ENCODE data around the gene ENOX1. TPM values are rescaled to one million over a fixed set of nuclear protein-coding genes. Genes with fewer than 3 reads are reported as not detected.

ENOX1 gene
- total and polyA plus RNA-seq, 2 donors (not counting 3 experiments of a cell fraction or from before 2014, with no cell fraction given) = 0.17 to 0.97 TPM

DNA sequence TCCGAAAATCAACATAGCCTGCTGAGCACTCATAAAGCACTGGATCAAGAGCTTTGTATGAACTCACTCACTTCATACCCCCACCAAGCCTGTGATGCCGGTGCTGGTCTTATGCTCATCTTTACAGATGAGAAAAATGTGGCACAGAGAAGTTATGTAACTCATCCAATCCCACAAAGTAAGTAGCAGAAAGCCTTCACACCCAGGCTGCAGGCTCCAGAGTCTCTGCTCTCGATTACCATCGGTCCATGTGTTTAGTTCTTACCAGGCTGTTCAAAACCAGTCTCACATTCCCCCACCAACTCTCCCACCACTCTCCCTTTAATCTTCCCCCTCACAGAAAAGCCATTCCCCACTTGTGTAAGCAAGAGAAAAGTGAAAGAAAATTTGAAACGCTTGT, 487.4 kb downstream of the ENOX1 start:
- dilution Hi-C loops (cut with MboI; ENCODE audit: extremely low pct_ligation_motif_present, low sequenced_read_pairs) = no loop called here
- Histone ChIP-seq H3K36me3 (ENCODE audit: control insufficient read depth in 2 of 2, extremely low read depth in 1 of 2, insufficient read depth in 2 of 2, low read length in 2 of 2) (no peaks in the 10 kb centered on the region), H3K4me3 (replicated peaks in 1 of 3; ENCODE audit: insufficient read depth in 1 of 3, low read depth in 1 of 3, low read length in 3 of 3) (no peak overlapping the region), H3K4me1 (ENCODE audit: control insufficient read depth, extremely low read depth, insufficient read depth, low read length) (peaks cover 40% of the 10 kb centered on the region), H2AFZ (ENCODE audit: low read depth, low read length) (no peak overlapping the region), H3K27ac (ENCODE audit: insufficient read depth, low read depth, low read length) (no peak overlapping the region), H3K9me1 (replicated peaks; ENCODE audit: control insufficient read depth, extremely low read depth, insufficient read depth, low read length) (no peaks in the 10 kb centered on the region), H3K27me3 (ENCODE audit: control insufficient read depth in 2 of 2, insufficient read depth in 2 of 2, low read length in 2 of 2) (no peaks in the 10 kb centered on the region), H3K4me2 (ENCODE audit: insufficient read depth, low read length) (peak overlapping the region; percentile 13), H3K79me2 (ENCODE audit: control insufficient read depth, insufficient read depth, low read length) (no peaks in the 10 kb centered on the region), H3K9me3 (replicated peaks; ENCODE audit: control insufficient read depth, insufficient read depth, low read length) (no peaks in the 10 kb centered on the region), H4K20me1 (replicated peaks; ENCODE audit: control insufficient read depth, extremely low read depth, insufficient read depth, low read length) (no peaks in the 10 kb centered on the region), H3K9ac (replicated peaks; ENCODE audit: extremely low read depth, insufficient read depth, low read length) (no peak overlapping the region)
- POLR2A ChIA-PET = no interaction called here
- BruUV-seq (replicated peaks) = no TSS peak
- TF ChIP-seq EZH2 (IDR thresholded peaks at IDR 0.05; ENCODE audit: borderline replicate concordance, low read depth, low read length, severe bottlenecking) = no peak
- TF ChIP-seq FOS (IDR thresholded peaks at IDR 0.05; ENCODE audit: borderline replicate concordance, insufficient read depth, low read length) = no peak
- CTCF ChIA-PET = interaction anchor here (1.4 kb wide), 1 partner anchor 30 kb away, joined by 3 read pairs; no protein-coding TSS in a partner anchor
- DNase-seq (ENCODE audit: low read depth, low spot score) (no peak), FAIRE-seq (no peak)
- intact Hi-C loops (cut with micrococcal nuclease) = no loop called here

GRCh38 chr13:43298816-43299215, 488.0 kb downstream of the ENOX1 start:
- FAIRE-seq = peak; percentile 70
- DNase-seq (ENCODE audit: low read depth, low spot score) = peak; percentile 48

More at GRCh38 chr13:43298816-43299215, 488.0 kb downstream of the ENOX1 start:
- H3K4me3 ChIP-seq (replicated peaks in 1 of 3; ENCODE audit: insufficient read depth in 1 of 3, low read depth in 1 of 3, low read length in 3 of 3) = no peak overlapping the region
- H4K20me1 ChIP-seq (replicated peaks; ENCODE audit: control insufficient read depth, extremely low read depth, insufficient read depth, low read length) = no peaks in the 10 kb centered on the region
- POLR2A ChIA-PET = no interaction called here
- no peaks in the 10 kb centered on the region for H3K9me3 ChIP-seq (replicated peaks; ENCODE audit: control insufficient read depth, insufficient read depth, low read length)
- CTCF ChIA-PET = interaction anchor here (0.7 to 1.4 kb wide), 2 partner anchors 29 to 214 kb away, joined by 3 read pairs; no protein-coding TSS in a partner anchor
- no peaks in the 10 kb centered on the region for H3K9me1 ChIP-seq (replicated peaks; ENCODE audit: control insufficient read depth, extremely low read depth, insufficient read depth, low read length)
- H3K9ac ChIP-seq (replicated peaks; ENCODE audit: extremely low read depth, insufficient read depth, low read length) = no peak overlapping the region
- no peak overlapping the region for H3K27ac ChIP-seq (ENCODE audit: insufficient read depth, low read depth, low read length)
- H3K79me2 ChIP-seq (ENCODE audit: control insufficient read depth, insufficient read depth, low read length) = no peaks in the 10 kb centered on the region
- no peak overlapping the region for H2AFZ ChIP-seq (ENCODE audit: low read depth, low read length)
- BruUV-seq (replicated peaks) = no TSS peak
- H3K4me2 ChIP-seq (ENCODE audit: insufficient read depth, low read length) = peak overlapping the region; percentile 13
- intact Hi-C loops (cut with micrococcal nuclease) = no loop called here
- peaks cover 39% of the 10 kb centered on the region for H3K4me1 ChIP-seq (ENCODE audit: control insufficient read depth, extremely low read depth, insufficient read depth, low read length)
- no peaks in the 10 kb centered on the region for H3K36me3 ChIP-seq (ENCODE audit: control insufficient read depth in 2 of 2, extremely low read depth in 1 of 2, insufficient read depth in 2 of 2, low read length in 2 of 2)
- no peaks in the 10 kb centered on the region for H3K27me3 ChIP-seq (ENCODE audit: control insufficient read depth in 2 of 2, insufficient read depth in 2 of 2, low read length in 2 of 2)
- dilution Hi-C loops (cut with MboI; ENCODE audit: extremely low pct_ligation_motif_present, low sequenced_read_pairs) = no loop called here
- no peak for TF ChIP-seq FOS (IDR thresholded peaks at IDR 0.05; ENCODE audit: borderline replicate concordance, insufficient read depth, low read length)
- TF ChIP-seq POLR2A (IDR thresholded peaks at IDR 0.05; ENCODE audit: low read depth, low read length) = no peak
- TF ChIP-seq MAX (IDR thresholded peaks at IDR 0.05; ENCODE audit: insufficient read depth, insufficient read length) = no peak
- TF ChIP-seq GATA2 (IDR thresholded peaks at IDR 0.05; ENCODE audit: insufficient read depth, insufficient read length, low read depth, low read length) = no peak
- TF ChIP-seq CTCF (IDR thresholded peaks at IDR 0.05; ENCODE audit: extremely low read depth in 1 of 2, insufficient read depth in 1 of 2, low read depth in 1 of 2, low read length in 2 of 2) = no peak
